GM21619 (cell line): ENCODE results near the gene MEGF6.

Source experiments
- ATAC-seq: cut with Tn5 transposase; IDR thresholded peaks from one replicate; pipeline ENCODE4 v1.9.1; 2021; ENCODE audit not compliant: unreplicated experiment

The MEGF6 gene

DNA sequence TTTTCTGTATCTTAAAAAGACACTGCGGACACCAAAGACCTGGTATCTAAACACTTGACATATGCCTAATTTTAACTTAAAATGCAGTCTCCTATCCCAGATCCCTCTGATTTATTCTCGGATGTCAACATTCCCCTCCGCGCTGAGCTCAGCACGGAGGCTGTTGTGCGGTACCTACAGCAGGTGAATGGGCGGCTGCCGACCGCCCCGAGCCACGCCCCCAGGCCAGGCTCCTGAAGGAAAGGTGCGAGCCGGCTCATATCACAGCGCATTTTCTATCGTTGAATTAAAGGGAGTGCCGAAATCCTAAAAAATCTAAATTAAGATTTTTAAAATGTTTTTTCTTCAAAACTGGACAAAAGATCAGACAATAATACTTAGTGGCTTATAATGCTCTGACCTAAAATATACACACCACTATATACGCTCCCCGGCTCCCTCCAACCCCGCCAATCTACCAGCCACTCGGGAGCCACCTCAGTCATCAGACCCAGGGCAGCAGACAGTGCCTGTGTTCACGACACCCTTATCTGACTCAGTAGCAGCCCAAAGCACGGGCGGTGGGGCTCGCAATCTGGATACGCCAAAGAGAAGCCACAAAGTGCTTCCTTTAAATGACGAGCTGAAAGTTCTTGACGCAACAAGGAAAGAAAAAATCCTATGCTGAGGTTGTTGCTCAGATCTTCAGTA lies 34.5 kb upstream of the MEGF6 start:
- no peak for ATAC-seq

DNA sequence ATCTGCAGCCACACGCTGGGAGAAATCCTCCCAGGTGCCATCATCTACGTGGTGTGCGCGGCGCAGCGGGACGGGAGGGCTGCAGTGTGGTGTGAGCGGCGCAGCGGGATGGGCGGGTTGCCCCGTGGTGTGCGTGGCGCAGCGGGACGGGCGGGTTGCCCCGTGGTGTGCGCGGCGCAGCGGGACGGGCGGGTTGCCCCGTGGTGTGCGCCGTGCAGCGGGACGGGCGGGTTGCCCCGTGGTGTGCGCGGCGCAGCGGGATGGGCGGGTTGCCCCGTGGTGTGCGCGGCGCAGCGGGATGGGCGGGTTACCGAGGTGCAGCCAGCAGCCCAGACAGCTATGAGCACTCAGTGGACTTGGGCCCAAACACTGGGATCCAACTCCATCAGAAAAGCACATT lies 33.9 kb upstream of the MEGF6 start:
- ATAC-seq = no peak

DNA sequence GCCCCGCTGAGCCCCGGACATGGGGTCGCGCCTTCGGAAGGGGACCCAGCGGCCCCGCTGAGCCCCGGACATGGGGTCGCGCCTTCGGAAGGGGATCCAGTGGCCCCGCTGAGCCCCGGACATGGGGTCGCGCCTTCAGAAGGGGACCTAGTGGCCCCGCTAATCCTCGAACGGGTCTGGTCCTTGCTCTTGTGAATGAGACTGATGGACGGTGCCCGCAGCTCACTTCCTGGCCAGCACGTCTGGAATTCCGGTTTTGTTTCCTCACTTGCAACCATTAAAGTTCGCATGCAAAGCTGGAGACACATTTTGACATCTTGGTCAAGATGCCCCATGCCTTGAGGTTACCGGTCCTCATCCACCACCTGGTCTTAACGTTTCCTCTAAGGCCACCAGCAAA lies 33.0 kb upstream of the MEGF6 start:
- no peak for ATAC-seq

DNA sequence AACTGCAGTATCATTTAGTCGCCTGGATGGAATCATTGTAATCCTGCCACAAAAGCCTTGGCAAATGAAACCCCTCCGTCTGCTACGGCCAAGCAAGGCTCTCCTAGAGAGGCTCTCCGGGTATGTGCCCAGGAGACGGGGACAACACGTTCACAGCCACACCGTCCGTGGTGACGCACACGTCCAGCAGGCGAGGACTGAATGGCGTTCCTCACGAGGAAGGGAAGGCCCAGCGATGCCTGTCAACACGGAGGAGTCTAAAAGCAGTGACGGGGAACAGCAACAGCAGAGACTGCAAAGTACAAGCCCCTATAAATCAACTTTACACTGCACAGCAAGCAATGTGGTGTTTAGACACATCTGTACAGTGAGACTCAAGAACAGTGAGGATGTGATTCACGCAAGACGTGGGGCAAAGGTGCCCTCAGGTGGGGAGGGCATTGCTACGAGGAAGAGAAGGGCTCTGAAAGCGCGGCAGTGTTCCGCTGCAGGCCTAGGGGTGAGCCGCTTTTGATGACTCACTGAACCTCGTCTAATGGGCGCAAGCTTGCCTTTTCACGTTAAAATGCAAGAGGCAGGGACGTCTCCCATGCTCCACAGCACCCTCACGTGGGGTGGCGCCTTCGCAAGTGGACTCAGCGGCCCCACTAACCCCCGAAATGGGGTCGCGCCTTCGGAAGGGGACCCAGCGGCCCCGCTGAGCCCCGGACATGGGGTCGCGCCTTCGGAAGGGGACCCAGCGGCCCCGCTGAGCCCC lies 31.8 kb upstream of the MEGF6 start:
- no peak for ATAC-seq

DNA sequence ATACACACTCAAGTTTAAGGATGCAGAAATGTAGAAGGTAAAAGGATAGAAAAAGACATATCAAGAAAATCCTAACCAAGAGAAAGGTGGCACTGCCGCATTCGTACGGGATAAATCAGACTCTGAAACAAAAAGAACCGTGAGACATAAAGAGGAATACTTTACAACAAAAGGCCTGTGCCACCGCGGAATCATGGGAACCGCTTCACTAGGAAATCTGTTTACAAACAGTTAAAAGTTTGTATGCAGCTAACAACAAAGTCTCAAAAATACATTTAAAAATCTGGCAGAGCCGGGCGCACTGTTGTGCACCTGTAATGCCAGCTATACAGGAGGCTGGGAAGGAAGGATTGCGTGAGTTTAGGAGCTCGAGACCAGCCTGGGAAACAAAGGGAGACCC lies 30.5 kb upstream of the MEGF6 start:
- ATAC-seq = no peak

DNA sequence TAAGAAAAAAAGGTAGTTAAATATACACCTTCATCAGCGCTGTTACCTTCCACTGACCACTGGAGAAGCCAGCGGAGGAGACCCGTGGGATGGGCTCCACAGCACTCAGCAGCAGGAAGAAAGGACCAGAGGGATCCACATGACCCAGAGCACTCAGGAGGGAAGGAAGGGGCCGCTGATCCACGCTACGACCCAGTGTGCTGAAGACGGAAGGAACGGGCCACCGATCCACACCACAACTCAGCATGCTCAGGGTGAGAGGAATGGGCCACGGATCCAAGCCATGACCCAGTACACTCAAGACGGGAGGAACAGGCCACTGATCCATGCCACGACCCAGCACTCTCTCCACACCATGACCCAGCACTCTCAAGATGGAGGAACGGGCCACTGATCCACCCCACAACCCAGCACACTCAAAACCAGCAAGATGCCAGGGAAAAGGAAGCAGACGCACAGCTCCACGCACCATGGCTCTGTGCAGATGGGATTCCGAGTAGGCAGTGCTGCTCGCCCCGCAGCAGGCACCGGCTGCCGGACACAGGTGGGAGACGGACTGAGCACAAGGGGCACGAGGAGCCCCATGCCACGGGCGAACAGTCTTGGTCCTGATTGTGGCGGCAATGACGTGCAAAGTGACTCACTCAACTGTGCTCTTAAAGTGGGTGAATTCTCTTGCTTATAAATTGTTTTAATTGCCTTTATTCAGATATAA lies 29.9 kb upstream of the MEGF6 start:
- ATAC-seq = no peak

DNA sequence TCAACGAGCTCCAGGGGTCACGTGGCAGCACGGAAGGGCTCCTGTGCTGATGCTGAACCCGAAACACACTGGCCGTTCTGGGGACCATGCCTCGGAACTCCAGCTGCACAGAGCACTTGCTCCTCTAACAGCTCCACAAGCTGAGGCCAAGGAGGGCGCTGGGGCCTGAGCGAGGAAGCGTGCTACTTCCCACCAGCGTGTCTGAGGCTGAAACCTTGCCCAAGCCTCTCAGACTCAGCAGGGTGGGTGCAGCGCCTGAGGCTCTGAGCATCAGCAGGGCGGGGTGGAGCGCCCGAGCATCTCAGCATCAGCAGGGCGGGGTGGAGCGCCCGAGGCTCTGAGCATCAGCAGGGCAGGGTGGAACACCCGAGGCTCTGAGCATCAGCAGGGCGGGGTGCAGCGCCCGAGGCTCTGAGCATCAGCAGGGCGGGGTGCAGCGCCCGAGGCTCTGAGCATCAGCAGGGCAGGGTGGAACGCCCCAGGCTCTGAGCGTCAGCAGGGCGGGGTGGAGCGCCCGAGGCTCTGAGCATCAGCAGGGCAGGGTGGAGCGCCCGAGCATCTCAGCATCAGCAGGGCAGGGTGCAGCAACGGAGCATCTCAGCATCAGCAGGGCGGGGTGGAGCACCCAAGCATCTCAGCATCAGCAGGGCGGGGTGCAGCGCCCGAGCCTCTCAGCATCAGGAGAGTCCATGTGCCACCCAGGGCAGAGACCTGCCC lies 29.0 kb upstream of the MEGF6 start:
- ATAC-seq = no peak

DNA sequence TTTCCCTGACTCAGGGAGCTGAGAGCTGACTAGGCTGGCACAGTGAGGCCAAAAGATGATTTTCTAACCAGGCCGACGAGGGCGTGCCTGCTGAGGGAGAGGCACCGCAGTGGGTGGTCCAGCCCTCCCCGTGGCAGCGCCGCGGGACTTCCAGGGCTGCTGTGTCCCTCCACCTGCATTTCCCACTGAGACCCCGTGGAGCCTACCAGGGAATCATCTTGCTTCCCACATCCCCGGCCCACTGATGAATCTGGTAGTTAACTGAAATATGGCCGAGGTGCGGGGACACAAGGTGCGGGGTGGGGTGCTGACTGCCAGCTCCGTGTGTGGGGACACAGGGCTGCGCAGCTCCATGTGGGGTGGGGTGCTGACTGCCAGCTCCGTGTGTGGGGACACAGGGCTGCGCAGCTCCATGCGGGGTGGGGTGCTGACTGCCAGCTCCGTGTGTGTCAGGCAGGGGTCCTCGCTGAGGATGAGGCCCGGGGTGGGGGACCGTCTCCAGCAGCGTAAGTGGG lies 28.1 kb upstream of the MEGF6 start:
- ATAC-seq = no peak

DNA sequence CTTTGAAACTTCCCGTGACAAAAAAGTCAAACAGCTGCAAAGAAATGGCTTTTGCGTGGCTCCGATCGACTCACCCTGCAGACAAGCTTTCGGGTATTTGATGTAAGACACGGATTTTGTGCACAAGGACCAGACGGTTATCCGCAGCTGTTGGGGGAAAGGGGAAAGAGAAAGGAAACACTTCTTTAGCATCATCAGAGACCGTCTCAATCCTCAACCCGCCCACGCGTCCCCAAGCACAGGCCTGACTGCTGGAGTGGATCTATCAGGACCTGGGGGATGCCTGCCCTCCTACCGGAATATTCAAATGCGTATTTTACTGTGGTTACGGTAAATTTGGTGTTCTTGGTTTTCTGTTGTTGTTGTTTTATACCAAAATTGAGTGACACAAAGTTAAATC lies 27.4 kb upstream of the MEGF6 start:
- no peak for ATAC-seq

DNA sequence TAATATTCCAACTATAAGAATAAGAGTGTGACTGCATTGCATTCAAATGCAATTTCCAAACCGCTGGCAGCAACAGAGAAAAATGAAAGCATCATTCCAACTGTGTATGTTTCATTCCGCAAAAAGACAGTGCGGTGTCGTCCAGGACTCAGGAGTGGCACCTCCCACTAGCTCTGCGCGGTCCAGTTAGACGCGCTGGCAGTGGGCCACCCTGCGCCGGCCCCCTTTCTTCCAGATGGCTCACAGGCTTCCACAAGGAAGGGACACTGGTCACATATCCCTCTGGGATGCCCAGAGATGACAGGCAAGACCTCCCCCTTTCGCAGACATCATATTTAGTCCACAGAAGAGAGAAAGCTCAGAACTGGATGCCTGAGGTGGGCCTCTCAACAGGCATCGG lies 26.7 kb upstream of the MEGF6 start:
- ATAC-seq = no peak

DNA sequence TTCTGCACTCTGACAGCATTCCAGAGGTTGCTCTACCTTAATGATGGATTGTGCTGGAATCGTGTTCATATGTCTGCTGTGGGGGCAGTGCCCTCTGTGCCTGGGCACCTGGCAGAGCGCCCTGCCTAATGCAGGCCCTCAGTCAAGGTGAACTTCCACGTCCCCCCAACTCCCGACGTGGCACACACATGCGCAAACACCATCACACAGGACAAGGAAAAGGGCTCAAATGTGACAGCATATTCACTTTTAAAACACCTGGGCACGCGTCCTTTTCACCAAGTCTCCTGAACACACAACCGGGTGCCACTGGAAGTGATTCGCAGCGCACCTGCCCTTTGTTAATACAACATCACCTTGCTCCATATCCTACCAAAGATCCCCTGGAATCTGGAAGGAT lies 25.2 kb upstream of the MEGF6 start:
- no peak for ATAC-seq

DNA sequence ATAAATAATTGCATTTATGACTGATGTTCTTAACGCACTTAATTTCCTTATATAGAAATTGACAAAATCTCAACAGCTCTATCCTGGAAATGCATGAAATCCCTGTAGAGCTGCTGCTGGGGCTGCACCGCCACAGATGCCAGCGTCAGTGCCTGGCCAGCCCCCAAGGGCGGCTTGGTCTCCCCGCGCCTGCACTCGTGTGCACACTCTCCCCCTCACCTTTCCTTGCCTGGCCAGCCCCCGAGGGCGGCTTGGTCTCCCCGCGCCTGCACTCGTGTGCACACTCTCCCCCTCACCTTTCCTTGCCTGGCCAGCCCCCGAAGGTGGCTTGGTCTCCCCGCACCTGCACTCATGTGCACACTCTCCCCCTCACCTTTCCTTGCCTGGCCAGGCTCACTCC lies 24.8 kb upstream of the MEGF6 start:
- no peak for ATAC-seq

DNA sequence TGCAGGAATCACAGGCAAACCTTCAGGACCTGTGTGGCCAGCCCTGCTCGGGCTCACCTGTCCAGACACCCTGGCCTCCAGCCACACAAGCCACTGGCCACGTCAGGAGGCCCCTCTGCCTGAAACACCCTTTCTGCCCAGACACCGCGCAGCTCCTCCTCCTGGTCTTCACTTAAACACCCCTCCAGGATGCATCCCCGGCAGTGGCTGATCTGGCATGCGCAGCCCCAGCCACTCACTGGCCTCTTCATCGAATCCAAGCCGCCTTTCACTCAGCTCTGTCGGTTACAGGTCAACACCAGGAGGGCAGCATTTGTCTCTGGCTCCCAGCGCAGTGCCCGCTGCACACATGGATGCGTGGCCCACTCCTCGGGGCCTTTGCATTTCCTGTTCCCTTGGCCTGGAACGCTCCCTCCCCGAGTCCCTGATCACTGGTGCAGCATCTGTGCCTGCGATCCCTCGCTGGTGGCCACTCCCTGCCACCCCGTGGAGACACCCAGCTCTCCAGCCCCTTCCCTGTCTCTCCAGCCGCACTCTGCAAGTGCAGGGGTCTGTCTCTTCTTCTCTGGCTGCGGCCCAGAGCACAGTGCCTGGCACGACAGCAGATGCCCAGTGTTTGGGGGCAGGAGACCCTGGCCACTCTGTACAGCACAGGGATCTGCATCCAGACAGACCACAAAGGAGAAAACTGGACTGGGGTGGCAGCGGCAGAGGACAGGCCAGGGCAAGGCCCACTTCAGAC lies 22.9 kb upstream of the MEGF6 start:
- no peak for ATAC-seq

DNA sequence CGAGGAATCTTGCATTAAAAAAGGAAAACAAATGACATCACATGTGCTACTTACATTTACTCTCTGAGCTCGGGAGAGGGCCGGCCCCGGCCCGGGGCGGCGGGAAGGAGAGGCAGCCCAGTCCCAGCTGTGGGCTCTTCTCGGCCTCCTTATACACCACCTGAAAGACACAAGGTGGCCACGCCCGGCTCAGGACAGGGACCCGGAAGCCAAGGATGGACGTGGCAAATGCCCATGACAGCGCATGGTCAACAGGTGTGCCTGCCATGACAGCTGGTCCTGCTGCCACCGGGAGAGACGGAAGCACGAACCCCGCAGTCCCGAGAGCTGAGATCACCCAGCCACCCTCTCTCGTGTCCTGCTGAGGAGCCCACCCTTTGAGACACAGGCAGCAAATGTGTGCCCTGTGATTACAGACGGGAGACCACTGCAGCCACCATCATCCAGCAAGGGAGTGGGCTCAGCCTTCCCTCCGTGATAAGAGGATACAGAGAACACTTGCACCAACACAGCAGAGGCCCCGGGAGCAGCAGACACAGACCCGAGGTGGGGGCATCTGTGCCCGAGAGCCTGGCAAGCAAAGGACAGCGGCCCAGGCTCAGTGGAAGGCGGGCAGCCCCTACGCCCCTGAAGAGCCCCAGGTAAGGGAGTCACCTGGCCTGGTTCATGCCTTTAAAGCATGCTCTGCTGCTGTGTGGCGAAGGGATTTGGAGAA lies 22.2 kb upstream of the MEGF6 start:
- ATAC-seq = no peak

DNA sequence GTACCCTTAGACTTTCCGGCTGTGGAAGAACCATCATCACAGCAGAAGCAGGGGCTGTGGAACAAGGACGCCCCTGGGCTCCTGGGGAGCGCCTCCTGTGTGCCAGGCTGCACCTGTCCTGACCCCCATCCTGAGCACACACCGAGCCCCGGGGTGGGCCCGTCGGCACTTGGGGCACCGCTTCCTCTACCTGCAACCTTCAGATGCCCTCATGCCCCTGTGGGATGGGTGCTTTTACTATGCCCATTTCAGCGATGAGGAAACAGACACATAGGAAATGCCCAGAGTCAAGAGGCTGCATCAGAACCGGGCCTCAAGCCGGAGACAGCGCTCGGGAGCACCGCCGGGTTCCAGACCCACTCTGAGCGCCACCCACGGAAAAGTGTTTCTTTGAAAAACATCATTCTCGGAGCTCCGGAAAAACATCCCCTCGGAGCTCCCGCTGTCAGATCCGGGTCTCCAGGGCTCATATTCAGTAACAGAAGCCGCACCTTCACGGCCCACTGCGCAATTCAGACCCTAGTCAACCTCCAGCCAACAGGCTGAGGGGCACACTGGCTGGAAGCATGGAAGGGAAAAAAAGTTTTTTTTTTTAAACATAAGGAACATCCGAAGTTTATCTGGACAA lies 21.5 kb upstream of the MEGF6 start:
- no peak for ATAC-seq

DNA sequence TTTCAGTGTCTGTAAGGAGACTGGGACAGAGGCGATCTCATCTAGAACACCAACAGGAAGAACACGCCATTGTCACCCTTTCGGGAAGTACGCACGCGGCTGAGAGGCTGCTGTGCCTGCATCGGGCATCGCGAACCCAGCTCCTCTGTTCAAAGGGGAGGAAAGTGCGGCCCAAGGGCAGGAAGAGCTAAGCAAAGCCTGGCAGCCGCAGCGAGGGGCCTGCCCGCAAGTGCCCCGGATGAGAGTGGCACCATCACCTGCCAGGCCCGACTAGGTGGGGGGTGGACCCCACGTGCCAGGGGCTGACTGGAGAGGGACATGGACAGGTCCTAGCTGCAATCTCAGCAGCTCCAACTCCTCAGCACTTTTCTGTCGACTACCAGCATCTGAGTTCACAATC lies 21.0 kb upstream of the MEGF6 start:
- ATAC-seq = no peak

DNA sequence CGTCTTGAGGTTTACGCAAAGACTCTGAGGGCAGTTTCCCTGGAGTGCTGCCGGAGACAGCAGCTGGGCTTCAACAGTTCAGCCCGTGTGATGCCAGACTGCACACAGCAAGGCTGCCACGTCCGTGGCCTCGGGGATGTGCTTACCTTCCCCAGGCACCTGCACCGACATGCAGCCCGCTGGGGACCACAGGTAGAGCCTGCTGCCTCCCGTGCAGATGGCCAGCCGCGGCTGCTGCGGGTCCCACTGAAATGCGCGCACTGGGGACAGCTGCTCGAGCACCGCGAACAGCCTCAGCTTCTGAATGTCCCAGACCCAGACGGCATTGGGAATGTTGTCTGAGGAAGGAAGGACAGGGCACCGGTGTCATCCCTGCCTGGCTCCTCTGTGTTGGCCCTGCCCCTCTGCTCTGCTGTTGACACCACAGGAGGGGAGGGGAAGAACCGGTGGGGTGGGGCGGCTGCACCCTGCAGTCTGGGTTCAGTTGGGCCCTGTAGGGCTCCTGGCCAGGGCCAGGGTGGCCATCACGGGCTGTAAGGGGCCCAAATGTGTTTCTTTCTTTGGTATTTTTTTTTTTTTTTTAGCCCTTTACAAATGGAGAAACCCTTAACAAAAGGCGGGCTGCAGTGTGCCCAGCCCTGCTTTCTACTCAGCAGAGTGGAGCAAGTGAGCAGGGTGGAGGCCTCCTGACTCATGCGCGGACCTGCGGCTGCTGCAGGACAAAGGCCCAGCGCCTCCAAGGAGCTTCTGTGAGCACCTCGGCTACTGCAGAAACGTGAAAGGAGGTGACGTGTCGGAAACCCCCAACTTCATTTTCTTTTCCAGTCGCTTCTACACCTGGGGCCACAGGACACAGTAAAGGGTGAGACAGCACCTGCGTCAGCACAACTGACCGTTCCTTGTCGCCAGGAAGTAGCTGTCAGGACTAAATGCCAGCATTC lies 20.3 kb upstream of the MEGF6 start:
- no peak for ATAC-seq

DNA sequence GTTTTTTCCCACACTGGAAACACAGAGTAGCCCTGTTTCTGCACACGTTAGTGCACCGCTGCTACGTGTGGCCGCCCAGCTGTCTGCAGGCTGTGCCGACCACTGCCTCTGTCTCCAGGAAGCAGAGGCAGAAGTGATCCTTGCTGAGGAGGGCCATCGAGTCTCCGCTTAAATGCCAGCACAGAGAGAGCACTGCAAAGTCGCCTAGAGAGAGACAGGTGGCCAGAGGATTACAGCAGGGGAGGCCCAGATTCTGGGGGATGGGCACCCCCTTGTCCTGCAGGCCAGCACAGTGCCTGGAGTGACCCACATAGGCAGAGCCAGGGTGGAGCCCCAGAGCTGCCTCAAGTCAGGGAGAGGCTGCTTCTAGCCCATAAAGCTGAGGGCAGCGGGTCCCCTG lies 19.6 kb upstream of the MEGF6 start:
- ATAC-seq = no peak
